Activated CD8-positive, alpha-beta memory T cell treated with anti-CD3 and anti-CD28 coated beads for 36 hours (primary cell): Measurements from ENCODE around the gene RNH1. TPM values are rescaled to one million over a fixed set of nuclear protein-coding genes. Genes with fewer than 3 reads are reported as not detected.
"Not testable (repeated sequence)": the region's sequence is repeated elsewhere in the genome, so short reads cannot be mapped to it uniquely, and the experiment has no call there.

Experiments
- CTCF ChIA-PET: fragments of 350-600 bp; sonication (Branson Sonifier 250); formaldehyde crosslinking; loops from one replicate; lab custom pipeline; 2021; ENCODE audit warnings: antibody characterized with exemption; lab: Charles Lee
- POLR2A ChIA-PET: fragments of 350-600 bp; sonication (Branson Sonifier 250); formaldehyde crosslinking; loops from one replicate; lab custom pipeline; 2021; ENCODE audit warnings: antibody characterized with exemption; lab: Charles Lee
- total RNA-seq, 2 experiments: library from RNA; stranded (reverse); gene quantifications; one replicate each; pipeline ENCODE4 v1.2.3, GENCODE V29; 2021

Gene RNH1
- total RNA-seq, 2 experiments from 2014 or later: 120 TPM

GRCh38 chr11:473962-474785 lies 32.9 kb downstream of the RNH1 start:
- CTCF ChIA-PET: no interaction called here
- POLR2A ChIA-PET: no interaction called here

GRCh38 chr11:473415-473814 lies 33.6 kb downstream of the RNH1 start:
- CTCF ChIA-PET: no interaction called here
- POLR2A ChIA-PET: no interaction called here

GRCh38 chr11:472816-473215 lies 34.2 kb downstream of the RNH1 start:
- CTCF ChIA-PET: no interaction called here
- POLR2A ChIA-PET: no interaction called here

- POLR2A ChIA-PET: interaction anchor here (0.7 kb wide), 1 partner anchor 157 kb away, joined by 4 read pairs; no protein-coding TSS in a partner anchor
- CTCF ChIA-PET: no interaction called here
These were observed 34.8 kb downstream of the RNH1 start for GRCh38 chr11:472272-472671.

GRCh38 chr11:471468-472145 lies 35.4 kb downstream of the RNH1 start:
- ChIA-PET POLR2A (interaction anchor here (0.7 kb wide), 1 partner anchor 158 kb away, joined by 4 read pairs; no protein-coding TSS in a partner anchor), CTCF (no interaction called here)

GRCh38 chr11:469684-470560 lies 37.1 kb downstream of the RNH1 start:
- CTCF ChIA-PET: no interaction called here

GRCh38 chr11:469026-469683 lies 37.9 kb downstream of the RNH1 start:
- CTCF ChIA-PET, POLR2A ChIA-PET: not testable (repeated sequence)

More at GRCh38 chr11:469684-470560, 37.1 kb downstream of the RNH1 start:
- POLR2A ChIA-PET: no interaction called here

- CTCF ChIA-PET: no interaction called here
- POLR2A ChIA-PET: no interaction called here
These were observed 38.5 kb downstream of the RNH1 start for GRCh38 chr11:468493-468892.

- ChIA-PET CTCF (no interaction called here), POLR2A (no interaction called here)
These were observed 39.0 kb downstream of the RNH1 start for GRCh38 chr11:468036-468435.

GRCh38 chr11:465896-466530 lies 41.0 kb downstream of the RNH1 start:
- ChIA-PET POLR2A (interaction anchor here (0.7 kb wide), 1 partner anchor 11 kb away, joined by 3 read pairs; no protein-coding TSS in a partner anchor), CTCF (no interaction called here)

- ChIA-PET POLR2A (no interaction called here), CTCF (no interaction called here)
These were observed 42.7 kb downstream of the RNH1 start for GRCh38 chr11:464316-464715.

GRCh38 chr11:462107-462890 lies 44.7 kb downstream of the RNH1 start:
- ChIA-PET POLR2A (no interaction called here), CTCF (no interaction called here)

GRCh38 chr11:461626-462025 lies 45.4 kb downstream of the RNH1 start:
- CTCF ChIA-PET: no interaction called here
- POLR2A ChIA-PET: no interaction called here

GRCh38 chr11:460331-461199 lies 46.5 kb downstream of the RNH1 start:
- ChIA-PET POLR2A (no interaction called here), CTCF (no interaction called here)

GRCh38 chr11:459511-460220 lies 47.4 kb downstream of the RNH1 start:
- ChIA-PET CTCF (interaction anchor here (0.6 kb wide), 1 partner anchor 57 kb away, joined by 3 read pairs; no protein-coding TSS in a partner anchor), POLR2A (no interaction called here)

GRCh38 chr11:457111-457760 lies 49.8 kb downstream of the RNH1 start:
- CTCF ChIA-PET: interaction anchor here (1.0 to 1.9 kb wide), 3 partner anchors 9 to 152 kb away, joined by 3 to 8 read pairs (median 3); no protein-coding TSS in a partner anchor
- POLR2A ChIA-PET: no interaction called here
